ENCODE measurements around the gene HOXB7.

HOXB7 gene

GRCh38 chr17:48610282-48611211, at the start of gene HOXB7:
Gene HOXB7 (minus strand): TSS chr17:48611017. CDS start chr17:48610918, 99 bp downstream.
- peak; percentile 17 for DNase-seq

GRCh38 chr17:48655913-48656312, 45.1 kb upstream of the HOXB7 start:
- no peak for DNase-seq

GRCh38 chr17:48649741-48650140, 38.9 kb upstream of the HOXB7 start:
- DNase-seq: no peak

- DNase-seq: no peak
Measured at GRCh38 chr17:48647963-48648245, 37.1 kb upstream of the HOXB7 start.

GRCh38 chr17:48647103-48647962, 36.5 kb upstream of the HOXB7 start:
- no peak for DNase-seq

- no peak for DNase-seq
Measured at GRCh38 chr17:48646183-48647102, 35.6 kb upstream of the HOXB7 start.

GRCh38 chr17:48645639-48646182, 34.9 kb upstream of the HOXB7 start:
- no peak for DNase-seq

GRCh38 chr17:48644910-48645557, 34.2 kb upstream of the HOXB7 start:
- DNase-seq: no peak

- DNase-seq: no peak
Measured at GRCh38 chr17:48644159-48644558, 33.3 kb upstream of the HOXB7 start.

GRCh38 chr17:48643697-48644012, 32.8 kb upstream of the HOXB7 start:
- no peak for DNase-seq

- no peak for DNase-seq
Measured at GRCh38 chr17:48642843-48643696, 32.3 kb upstream of the HOXB7 start.

- no peak for DNase-seq
Measured at GRCh38 chr17:48642059-48642842, 31.4 kb upstream of the HOXB7 start.

GRCh38 chr17:48641541-48642058, 30.8 kb upstream of the HOXB7 start:
- no peak for DNase-seq

GRCh38 chr17:48640858-48641180, 30.0 kb upstream of the HOXB7 start:
- no peak for DNase-seq

- no peak for DNase-seq
Measured at GRCh38 chr17:48639982-48640857, 29.4 kb upstream of the HOXB7 start.

- no peak for DNase-seq
Measured at GRCh38 chr17:48639136-48639535, 28.3 kb upstream of the HOXB7 start.

- no peak for DNase-seq
Measured at GRCh38 chr17:48637323-48638260, 26.8 kb upstream of the HOXB7 start.
